ENCODE results near the gene ARHGEF28.

ARHGEF28 gene

GRCh38 chr5:73603998-73604397 lies 22.0 kb upstream of the ARHGEF28 start:
- no peaks in the 10 kb centered on the region for H3K4me1 ChIP-seq (ENCODE audit: insufficient read depth, low read length)
- no peaks in the 10 kb centered on the region for H4K20me1 ChIP-seq (ENCODE audit: insufficient read depth, low read length)
- no peak overlapping the region for H2AFZ ChIP-seq (ENCODE audit: low read depth, low read length)
- DNase-seq (no peak), ATAC-seq (ENCODE audit: insufficient read depth, low read depth) (no peak)
- H3K27me3 ChIP-seq (ENCODE audit: insufficient read depth, low read length, poor library complexity), result no peaks in the 10 kb centered on the region
- H3K9me3 ChIP-seq (ENCODE audit: insufficient read depth, low read length, severe bottlenecking), result peaks cover 4% of the 10 kb centered on the region
- H3K4me3 ChIP-seq (ENCODE audit: low read depth in 1 of 2, low read length in 2 of 2), result no peak overlapping the region
- TF ChIP-seq CTCF (IDR thresholded peaks at IDR 0.05; ENCODE audit: borderline replicate concordance, extremely low read depth, low read length, poor library complexity, severe bottlenecking), result no peak
- TF ChIP-seq EZH2 (IDR thresholded peaks at IDR 0.05; ENCODE audit: borderline replicate concordance, low read depth, low read length, severe bottlenecking), result no peak
- no peaks in the 10 kb centered on the region for H3K79me2 ChIP-seq (ENCODE audit: insufficient read depth, low read length)
- H3K27ac ChIP-seq (ENCODE audit: low read length), result no peak overlapping the region
- H3K9ac ChIP-seq (ENCODE audit: low read depth, low read length), result no peak overlapping the region
- H3K36me3 ChIP-seq (ENCODE audit: insufficient read depth, low read length), result no peaks in the 10 kb centered on the region
- no peak overlapping the region for H3K4me2 ChIP-seq (ENCODE audit: insufficient read depth, low read length)

- Histone ChIP-seq H3K4me1 (ENCODE audit: insufficient read depth, low read length) (no peaks in the 10 kb centered on the region), H3K9me3 (ENCODE audit: insufficient read depth, low read length, severe bottlenecking) (peaks cover 4% of the 10 kb centered on the region), H4K20me1 (ENCODE audit: insufficient read depth, low read length) (no peaks in the 10 kb centered on the region), H3K9ac (ENCODE audit: low read depth, low read length) (no peak overlapping the region), H3K27me3 (ENCODE audit: insufficient read depth, low read length, poor library complexity) (no peaks in the 10 kb centered on the region), H3K79me2 (ENCODE audit: insufficient read depth, low read length) (no peaks in the 10 kb centered on the region), H3K36me3 (ENCODE audit: insufficient read depth, low read length) (no peaks in the 10 kb centered on the region), H2AFZ (ENCODE audit: low read depth, low read length) (no peak overlapping the region), H3K27ac (ENCODE audit: low read length) (no peak overlapping the region), H3K4me3 (ENCODE audit: low read depth in 1 of 2, low read length in 2 of 2) (no peak overlapping the region), H3K4me2 (ENCODE audit: insufficient read depth, low read length) (no peak overlapping the region)
- TF ChIP-seq CTCF (IDR thresholded peaks at IDR 0.05; ENCODE audit: borderline replicate concordance, extremely low read depth, low read length, poor library complexity, severe bottlenecking) (no peak), EZH2 (IDR thresholded peaks at IDR 0.05; ENCODE audit: borderline replicate concordance, low read depth, low read length, severe bottlenecking) (no peak)
- ATAC-seq (ENCODE audit: insufficient read depth, low read depth) (no peak), DNase-seq (no peak)
Measured at GRCh38 chr5:73605223-73606087, 20.5 kb upstream of the ARHGEF28 start.

- H3K36me3 ChIP-seq (ENCODE audit: insufficient read depth, low read length), result no peaks in the 10 kb centered on the region
- ATAC-seq (ENCODE audit: insufficient read depth, low read depth) (no peak), DNase-seq (no peak)
- peaks cover 4% of the 10 kb centered on the region for H3K9me3 ChIP-seq (ENCODE audit: insufficient read depth, low read length, severe bottlenecking)
- no peaks in the 10 kb centered on the region for H3K79me2 ChIP-seq (ENCODE audit: insufficient read depth, low read length)
- H3K4me2 ChIP-seq (ENCODE audit: insufficient read depth, low read length), result no peak overlapping the region
- no peak overlapping the region for H3K9ac ChIP-seq (ENCODE audit: low read depth, low read length)
- no peak overlapping the region for H3K27ac ChIP-seq (ENCODE audit: low read length)
- H2AFZ ChIP-seq (ENCODE audit: low read depth, low read length), result no peak overlapping the region
- no peak overlapping the region for H3K4me3 ChIP-seq (ENCODE audit: low read depth in 1 of 2, low read length in 2 of 2)
- H3K4me1 ChIP-seq (ENCODE audit: insufficient read depth, low read length), result no peaks in the 10 kb centered on the region
- H4K20me1 ChIP-seq (ENCODE audit: insufficient read depth, low read length), result no peaks in the 10 kb centered on the region
- no peaks in the 10 kb centered on the region for H3K27me3 ChIP-seq (ENCODE audit: insufficient read depth, low read length, poor library complexity)
- TF ChIP-seq EZH2 (IDR thresholded peaks at IDR 0.05; ENCODE audit: borderline replicate concordance, low read depth, low read length, severe bottlenecking) (no peak), CTCF (IDR thresholded peaks at IDR 0.05; ENCODE audit: borderline replicate concordance, extremely low read depth, low read length, poor library complexity, severe bottlenecking) (no peak)
Measured at GRCh38 chr5:73606206-73606753, 19.7 kb upstream of the ARHGEF28 start.

Data from DND-41 (cell line).